HG03159 (cell line): Measurements from ENCODE around the gene E2F6.
"Not testable (repeated sequence)": the region's sequence is repeated elsewhere in the genome, so short reads cannot be mapped to it uniquely, and the experiment has no call there.

ENCODE experiments used
- ATAC-seq: cut with Tn5 transposase; IDR thresholded peaks from one replicate; pipeline ENCODE4 v1.9.1; 2021; ENCODE audit warnings: mild to moderate bottlenecking, moderate library complexity; ENCODE audit not compliant: unreplicated experiment

Gene E2F6

GRCh38 chr2:11416186-11416585 lies 49.8 kb downstream of the E2F6 start:
- no peak for ATAC-seq

GRCh38 chr2:11414372-11415124 lies 51.4 kb downstream of the E2F6 start:
- no peak for ATAC-seq

- no peak for ATAC-seq
Observed at GRCh38 chr2:11412449-11412810, 53.5 kb downstream of the E2F6 start.

- no peak for ATAC-seq
Observed at GRCh38 chr2:11411768-11412448, 54.1 kb downstream of the E2F6 start.

- ATAC-seq: no peak
Observed at GRCh38 chr2:11411244-11411643, 54.7 kb downstream of the E2F6 start.

GRCh38 chr2:11410101-11410500 lies 55.9 kb downstream of the E2F6 start:
- no peak for ATAC-seq

GRCh38 chr2:11409572-11409959 lies 56.4 kb downstream of the E2F6 start:
- ATAC-seq: no peak

- ATAC-seq: no peak
Observed at GRCh38 chr2:11408959-11409571, 56.9 kb downstream of the E2F6 start.

GRCh38 chr2:11407413-11407812 lies 58.5 kb downstream of the E2F6 start:
- no peak for ATAC-seq

- no peak for ATAC-seq
Observed at GRCh38 chr2:11406958-11407381, 59.0 kb downstream of the E2F6 start.

GRCh38 chr2:11406267-11406957 lies 59.5 kb downstream of the E2F6 start:
- ATAC-seq: no peak

- ATAC-seq: no peak
Observed at GRCh38 chr2:11405599-11406266, 60.2 kb downstream of the E2F6 start.

GRCh38 chr2:11405074-11405406 lies 60.9 kb downstream of the E2F6 start:
- ATAC-seq: not testable (repeated sequence)

- no peak for ATAC-seq
Observed at GRCh38 chr2:11404376-11405073, 61.4 kb downstream of the E2F6 start.

GRCh38 chr2:11402436-11402835 lies 63.5 kb downstream of the E2F6 start:
- no peak for ATAC-seq

GRCh38 chr2:11399438-11399762 lies 66.6 kb downstream of the E2F6 start:
- no peak for ATAC-seq

GRCh38 chr2:11398750-11399437 lies 67.1 kb downstream of the E2F6 start:
- no peak for ATAC-seq

- no peak for ATAC-seq
Observed at GRCh38 chr2:11397513-11397912, 68.4 kb downstream of the E2F6 start.

- no peak for ATAC-seq
Observed at GRCh38 chr2:11396467-11397445, 69.2 kb downstream of the E2F6 start.
